ENCODE measurements around the gene SEMA6D. TPM values are rescaled to one million over a fixed set of nuclear protein-coding genes. Genes with fewer than 3 reads are reported as not detected.

Gene SEMA6D
- total and polyA plus RNA-seq, 10 of the 15 experiments (the other 5 are each of a cell fraction or from before 2014, with no cell fraction given) = 0.01 to 0.52 (median 0.09) TPM; not detected in 6

- TF ChIP-seq IRF5 (IDR thresholded peaks at IDR 0.05; ENCODE audit: borderline replicate concordance) = no peak
- no peak for TF ChIP-seq SMC3 (IDR thresholded peaks at IDR 0.05; ENCODE audit: borderline replicate concordance, low read length)
- TF ChIP-seq JUNB (IDR thresholded peaks at IDR 0.05) = peak; percentile 100
- no peak for TF ChIP-seq NFYA (IDR thresholded peaks at IDR 0.05; ENCODE audit: borderline replicate concordance, low read depth, low read length)
- peak; percentile 59 for TF ChIP-seq TCF7 (IDR thresholded peaks at IDR 0.05; ENCODE audit: borderline replicate concordance)
- peak; percentile 99 for TF ChIP-seq IRF4 (IDR thresholded peaks at IDR 0.05; ENCODE audit: low read depth, low read length)
- TF ChIP-seq CREB1 (IDR thresholded peaks at IDR 0.05; ENCODE audit: low read depth) = peak; percentile 22; the same call in 1 of the 2 replicates
- TF ChIP-seq DPF2 (IDR thresholded peaks at IDR 0.05) = peak; percentile 83
- no peak for TF ChIP-seq CHD1 (IDR thresholded peaks at IDR 0.05; ENCODE audit: low read depth, low read length)
- TF ChIP-seq WRNIP1 (IDR thresholded peaks at IDR 0.05; ENCODE audit: borderline replicate concordance, low read depth, low read length) = no peak
- TF ChIP-seq POLR2A (IDR thresholded peaks at IDR 0.05; ENCODE audit: low read depth, low read length) = no peak
- no peak for TF ChIP-seq REST (IDR thresholded peaks at IDR 0.05; ENCODE audit: low read depth, low read length)
- peak; percentile 57; the same call in 1 of the 2 replicates for TF ChIP-seq MTA2 (IDR thresholded peaks at IDR 0.05; ENCODE audit: low read depth)
- no peak for TF ChIP-seq USF1 (IDR thresholded peaks at IDR 0.05; ENCODE audit: borderline replicate concordance, extremely low read length, insufficient read depth, low read depth, low read length)
- no peak for TF ChIP-seq SREBF2 (IDR thresholded peaks at IDR 0.05; ENCODE audit: low read length)
- TF ChIP-seq NBN (IDR thresholded peaks at IDR 0.05) = no peak
- TF ChIP-seq ZSCAN29 (IDR thresholded peaks at IDR 0.05) = no peak
- no peak for TF ChIP-seq HSF1 (IDR thresholded peaks at IDR 0.05; ENCODE audit: low read depth, low read length)
- peak; percentile 45 for TF ChIP-seq SKIL (IDR thresholded peaks at IDR 0.05; ENCODE audit: low read depth, poor library complexity, severe bottlenecking)
- TF ChIP-seq BHLHE40 (IDR thresholded peaks at IDR 0.05; ENCODE audit: borderline replicate concordance in 1 of 2, low read depth in 2 of 2, low read length in 1 of 2) = peak; percentile 13 to 61; a peak in 1 of 4 replicates
- no peak for TF ChIP-seq TARDBP (IDR thresholded peaks at IDR 0.05; ENCODE audit: borderline replicate concordance)
- peak; percentile 85 for TF ChIP-seq SPI1 (IDR thresholded peaks at IDR 0.05; ENCODE audit: borderline replicate concordance, insufficient read depth, low read depth, low read length)
- no peak for TF ChIP-seq MYB (IDR thresholded peaks at IDR 0.05; ENCODE audit: borderline replicate concordance, low read depth, low read length)
Observed at GRCh38 chr15:47813748-47814384, 96.6 kb downstream of the SEMA6D start (continued).
